ENCODE data around the gene SLK. TPM values are rescaled to one million over a fixed set of nuclear protein-coding genes. Genes with fewer than 3 reads are reported as not detected.

Gene SLK
- total and polyA plus RNA-seq, 7 donors: 15.5 to 48.6 (median 36.6) TPM

DNA sequence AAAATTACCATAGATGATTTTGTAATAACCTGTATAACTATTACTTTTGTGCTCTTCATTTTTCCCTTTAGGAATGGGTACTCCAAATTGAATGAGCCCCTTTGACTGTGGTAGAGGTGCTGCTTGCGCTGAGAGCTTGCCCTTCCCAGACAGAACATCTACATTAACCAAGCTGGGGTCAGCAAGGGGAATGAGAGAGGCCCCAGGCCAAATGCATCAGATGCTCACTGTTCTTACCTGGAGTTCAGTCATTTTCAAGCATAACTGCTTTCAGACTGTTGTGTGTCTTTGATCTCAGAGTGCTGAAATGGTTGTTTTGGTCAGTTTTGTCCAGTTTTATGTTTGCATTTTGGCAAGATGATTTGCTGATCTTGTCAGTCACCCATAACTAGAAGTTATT is 41.3 kb upstream of the SLK start:
- DNase-seq: no peak
- no peaks in the 10 kb centered on the region for H3K9me3 ChIP-seq
- no peaks in the 10 kb centered on the region for H3K27me3 ChIP-seq (ENCODE audit: insufficient read depth in 3 of 3, low read length in 2 of 3)
- no peaks in the 10 kb centered on the region for H3K36me3 ChIP-seq (ENCODE audit: insufficient read depth in 1 of 2, low read depth in 1 of 2)
- intact Hi-C loops (cut with DNase I): no loop called here
- no peak for ATAC-seq
- 100% methylated on average over 1 of the region's 1 CpG for WGBS, 3 donors
- no peak overlapping the region for H3K27ac ChIP-seq
- no peaks in the 10 kb centered on the region for H3K4me1 ChIP-seq
- TF ChIP-seq, protein P1, sequence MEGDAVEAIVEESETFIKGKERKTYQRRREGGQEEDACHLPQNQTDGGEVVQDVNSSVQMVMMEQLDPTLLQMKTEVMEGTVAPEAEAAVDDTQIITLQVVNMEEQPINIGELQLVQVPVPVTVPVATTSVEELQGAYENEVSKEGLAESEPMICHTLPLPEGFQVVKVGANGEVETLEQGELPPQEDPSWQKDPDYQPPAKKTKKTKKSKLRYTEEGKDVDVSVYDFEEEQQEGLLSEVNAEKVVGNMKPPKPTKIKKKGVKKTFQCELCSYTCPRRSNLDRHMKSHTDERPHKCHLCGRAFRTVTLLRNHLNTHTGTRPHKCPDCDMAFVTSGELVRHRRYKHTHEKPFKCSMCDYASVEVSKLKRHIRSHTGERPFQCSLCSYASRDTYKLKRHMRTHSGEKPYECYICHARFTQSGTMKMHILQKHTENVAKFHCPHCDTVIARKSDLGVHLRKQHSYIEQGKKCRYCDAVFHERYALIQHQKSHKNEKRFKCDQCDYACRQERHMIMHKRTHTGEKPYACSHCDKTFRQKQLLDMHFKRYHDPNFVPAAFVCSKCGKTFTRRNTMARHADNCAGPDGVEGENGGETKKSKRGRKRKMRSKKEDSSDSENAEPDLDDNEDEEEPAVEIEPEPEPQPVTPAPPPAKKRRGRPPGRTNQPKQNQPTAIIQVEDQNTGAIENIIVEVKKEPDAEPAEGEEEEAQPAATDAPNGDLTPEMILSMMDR (IDR thresholded peaks at IDR 0.05): no peak
- no peak overlapping the region for H3K4me3 ChIP-seq

DNA sequence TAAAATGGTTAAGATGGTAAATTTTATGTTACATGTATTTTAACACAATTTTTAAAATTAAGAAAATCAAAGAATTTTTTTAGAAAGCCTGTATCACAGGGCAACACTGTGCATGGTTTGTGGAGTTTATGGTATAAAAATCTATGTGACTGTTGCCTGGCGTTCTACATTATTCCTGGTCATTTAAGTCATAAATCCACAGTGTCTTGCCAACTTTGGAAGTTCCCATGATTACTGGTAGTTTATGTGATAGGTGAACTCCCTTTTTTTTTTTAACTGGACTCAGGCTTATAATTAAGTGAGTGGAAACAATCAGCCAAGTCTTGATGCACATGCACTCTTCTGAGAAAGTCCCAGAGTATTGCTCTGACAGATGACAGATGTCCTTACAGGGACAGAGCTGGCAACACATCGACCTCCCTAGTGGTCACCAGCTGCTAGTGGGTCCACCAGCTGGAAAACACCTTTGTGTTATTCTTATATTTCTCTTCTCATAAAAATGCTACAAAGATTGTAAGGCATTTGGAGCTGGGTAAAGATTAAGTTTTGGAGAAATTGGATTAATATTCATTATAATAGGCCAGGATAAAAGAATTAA is 40.1 kb upstream of the SLK start:
- Histone ChIP-seq H3K36me3 (ENCODE audit: insufficient read depth in 1 of 2, low read depth in 1 of 2) (no peaks in the 10 kb centered on the region), H3K4me3 (no peak overlapping the region), H3K4me1 (no peaks in the 10 kb centered on the region), H3K9me3 (no peaks in the 10 kb centered on the region), H3K27ac (no peak overlapping the region), H3K27me3 (ENCODE audit: insufficient read depth in 3 of 3, low read length in 2 of 3) (no peaks in the 10 kb centered on the region)
- TF ChIP-seq, protein P1 (IDR thresholded peaks at IDR 0.05): no peak
- 57 to 68% (median 59%) methylated on average over 2 of the region's 2 CpGs for WGBS, 3 donors
- intact Hi-C loops (cut with DNase I): no loop called here
- DNase-seq (no peak), ATAC-seq (no peak)

DNA sequence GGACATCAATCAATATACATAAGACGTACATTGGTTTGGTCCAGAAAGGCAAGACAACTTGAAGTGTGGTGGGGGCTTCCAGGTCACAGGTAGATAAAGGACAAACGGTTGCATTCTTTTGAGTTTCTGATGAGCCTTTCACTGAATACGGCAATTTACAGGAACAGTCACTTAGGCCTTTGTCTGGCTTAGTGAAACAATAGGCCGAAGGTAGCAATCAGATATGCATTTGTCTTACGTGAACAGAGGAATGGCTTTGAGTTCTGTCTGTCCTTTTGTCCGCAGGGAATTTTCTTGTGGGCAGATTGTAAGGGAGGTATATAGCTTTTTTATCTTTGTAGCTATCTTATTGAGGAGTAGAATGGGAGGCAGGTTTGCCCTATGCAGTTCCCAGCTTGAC is 38.2 kb upstream of the SLK start:
- DNase-seq: no peak
- Histone ChIP-seq H3K27me3 (ENCODE audit: insufficient read depth in 3 of 3, low read length in 2 of 3) (no peaks in the 10 kb centered on the region), H3K9me3 (no peaks in the 10 kb centered on the region), H3K4me1 (no peaks in the 10 kb centered on the region), H3K4me3 (no peak overlapping the region), H3K27ac (no peak overlapping the region), H3K36me3 (ENCODE audit: insufficient read depth in 1 of 2, low read depth in 1 of 2) (no peaks in the 10 kb centered on the region)
- 92 to 97% (median 93%) methylated on average over 6 of the region's 6 CpGs for WGBS, 3 donors
- intact Hi-C loops (cut with DNase I): no loop called here
- TF ChIP-seq, protein P1 (IDR thresholded peaks at IDR 0.05): no peak
- no peak for ATAC-seq

DNA sequence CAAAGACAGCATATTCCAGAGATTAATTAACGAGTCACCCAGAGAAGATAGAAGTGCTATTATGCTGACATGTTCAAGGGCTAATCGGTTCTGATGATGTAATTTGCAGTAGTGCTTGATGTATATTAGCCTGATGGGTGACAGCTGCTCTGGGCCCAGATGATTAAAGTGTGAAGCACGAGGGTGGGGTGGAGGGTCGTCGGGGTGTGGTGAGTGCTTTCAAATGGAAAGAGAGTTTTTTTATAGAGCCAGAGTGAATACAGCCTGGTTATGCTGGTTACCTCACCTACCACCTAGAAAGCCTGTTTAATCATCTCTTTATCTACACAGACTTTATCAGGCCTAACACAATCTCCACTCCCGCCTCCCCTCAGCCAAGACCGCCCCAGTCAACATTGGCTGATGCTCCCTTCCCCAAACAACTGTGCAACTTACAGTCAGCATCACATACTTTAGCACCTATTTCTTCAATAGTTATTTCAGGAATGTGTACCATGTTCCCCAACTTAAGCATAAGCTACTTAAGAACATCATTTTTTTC is 37.5 kb upstream of the SLK start:
- no peaks in the 10 kb centered on the region for H3K36me3 ChIP-seq (ENCODE audit: insufficient read depth in 1 of 2, low read depth in 1 of 2)
- no peak overlapping the region for H3K27ac ChIP-seq
- no peaks in the 10 kb centered on the region for H3K9me3 ChIP-seq
- TF ChIP-seq, protein P1 (IDR thresholded peaks at IDR 0.05): no peak
- no peaks in the 10 kb centered on the region for H3K4me1 ChIP-seq
- ATAC-seq (no peak), DNase-seq (no peak)
- H3K27me3 ChIP-seq (ENCODE audit: insufficient read depth in 3 of 3, low read length in 2 of 3): no peaks in the 10 kb centered on the region
- intact Hi-C loops (cut with DNase I): no loop called here
- WGBS, 3 donors: 57 to 64% (median 57%) methylated on average over 7 of the region's 7 CpGs
- H3K4me3 ChIP-seq: no peak overlapping the region

DNA sequence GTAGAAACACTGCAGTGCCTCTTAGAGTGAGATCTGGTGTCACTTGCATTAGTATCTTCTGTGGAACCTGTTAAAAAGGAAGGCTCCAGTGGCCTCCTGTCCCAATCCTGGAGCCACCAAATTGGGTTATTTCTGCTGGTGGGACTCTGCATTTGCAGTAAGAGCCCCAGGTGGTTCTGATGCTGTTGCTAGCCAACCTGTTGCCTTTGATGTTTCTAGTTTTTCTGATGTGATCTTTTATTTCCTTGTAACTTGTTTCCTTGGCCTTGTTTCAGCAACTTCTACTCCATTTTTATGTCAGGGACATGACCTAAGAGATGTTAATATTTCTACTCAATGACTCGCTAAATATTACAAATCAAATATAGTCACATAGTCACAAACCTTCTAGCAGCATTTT is 36.5 kb upstream of the SLK start:
- H3K27ac ChIP-seq: no peak overlapping the region
- H3K36me3 ChIP-seq (ENCODE audit: insufficient read depth in 1 of 2, low read depth in 1 of 2): no peaks in the 10 kb centered on the region
- no peaks in the 10 kb centered on the region for H3K27me3 ChIP-seq (ENCODE audit: insufficient read depth in 3 of 3, low read length in 2 of 3)
- WGBS, 3 donors: 93 to 97% (median 96%) methylated on average over 1 of the region's 1 CpG
- no peaks in the 10 kb centered on the region for H3K4me1 ChIP-seq
- ATAC-seq: no peak
- no peak overlapping the region for H3K4me3 ChIP-seq
- TF ChIP-seq, protein P1 (IDR thresholded peaks at IDR 0.05): no peak
- H3K9me3 ChIP-seq: no peaks in the 10 kb centered on the region
- no peak for DNase-seq
- intact Hi-C loops (cut with DNase I): no loop called here

All from psoas muscle (tissue), 8 donors.